RKO (cell line): ENCODE results near the gene ZFAND3.
"Not testable (repeated sequence)": the region's sequence is repeated elsewhere in the genome, so short reads cannot be mapped to it uniquely, and the experiment has no call there.

Experiments
- DNase-seq: peaks from one replicate; pipeline ENCODE4 v3.0.0-alpha.2; 2016; ENCODE audit warnings: low spot score

ZFAND3 gene

DNA sequence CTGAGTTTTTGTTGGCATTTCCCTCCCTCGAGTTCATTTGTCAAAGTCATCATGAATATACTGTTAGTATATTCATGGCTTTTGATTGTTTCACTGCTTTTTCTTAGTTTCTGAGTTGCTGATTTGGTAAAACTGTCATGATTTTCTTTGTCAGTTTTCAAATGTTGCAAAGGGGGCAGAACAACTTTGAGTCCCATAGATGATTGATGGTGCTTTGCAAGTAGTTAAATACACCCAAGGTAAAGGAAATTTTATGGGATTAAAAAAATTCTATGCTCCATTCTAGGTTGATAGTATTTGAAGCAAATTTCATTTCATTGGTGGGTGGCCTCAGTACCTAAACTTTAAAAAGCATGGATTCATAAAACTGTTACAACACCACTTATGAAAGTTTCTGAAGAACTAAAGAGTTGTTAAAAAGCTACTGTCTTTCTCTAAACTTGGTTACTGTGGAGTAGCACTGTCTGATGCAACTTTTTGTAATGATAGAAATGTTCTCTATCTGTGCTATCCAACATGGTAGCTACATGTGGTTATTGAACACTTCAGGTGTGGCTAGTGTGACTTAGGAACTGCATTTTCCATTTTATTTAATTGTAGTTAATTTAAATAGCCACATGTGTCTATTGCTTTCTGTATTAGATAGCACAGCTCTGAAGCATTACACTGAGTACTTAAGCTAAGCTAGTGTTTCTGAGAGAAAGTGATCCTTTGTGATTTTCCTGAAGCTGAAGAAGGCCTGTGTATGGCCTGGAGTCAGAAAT lies 153.6 kb downstream of the ZFAND3 start:
- DNase-seq, result no peak

DNA sequence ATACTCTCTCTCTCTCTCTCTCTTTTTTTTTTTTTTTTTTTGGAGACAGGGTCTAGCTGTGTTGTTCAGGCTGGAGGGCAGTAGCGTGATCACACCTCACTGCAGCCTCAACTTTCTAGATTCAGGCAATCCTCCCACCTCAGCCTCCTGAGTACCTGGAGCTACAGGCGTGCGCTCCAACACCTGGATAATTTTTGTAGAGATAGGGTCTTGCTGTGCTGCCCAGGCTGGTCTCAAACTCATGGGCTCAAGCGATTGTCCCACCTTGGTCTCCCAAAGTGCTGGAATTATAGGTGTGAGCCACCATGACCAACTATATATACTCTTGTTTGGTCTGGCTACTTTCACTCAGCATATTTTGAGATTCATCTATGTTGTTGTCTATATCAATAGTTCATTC lies 154.9 kb downstream of the ZFAND3 start:
- no peak for DNase-seq

DNA sequence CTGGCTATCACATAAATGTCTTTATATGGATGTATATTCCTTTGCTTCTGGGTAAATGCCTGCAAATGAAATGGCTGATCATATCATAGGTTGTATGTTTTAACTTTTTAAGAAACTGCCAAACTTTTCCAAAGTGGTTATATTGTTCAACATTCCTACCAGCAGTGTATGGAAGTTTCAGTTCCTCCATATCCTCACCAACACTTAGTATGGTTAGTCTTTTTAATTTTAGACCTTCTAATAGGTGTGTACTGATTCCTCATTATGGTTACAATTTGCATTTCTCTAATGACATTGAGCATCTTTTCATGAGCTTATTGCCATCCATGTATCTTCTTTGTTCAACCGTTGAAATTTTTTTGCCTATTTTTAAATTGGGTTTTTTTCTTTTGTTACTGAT lies 155.4 kb downstream of the ZFAND3 start:
- DNase-seq, result no peak

DNA sequence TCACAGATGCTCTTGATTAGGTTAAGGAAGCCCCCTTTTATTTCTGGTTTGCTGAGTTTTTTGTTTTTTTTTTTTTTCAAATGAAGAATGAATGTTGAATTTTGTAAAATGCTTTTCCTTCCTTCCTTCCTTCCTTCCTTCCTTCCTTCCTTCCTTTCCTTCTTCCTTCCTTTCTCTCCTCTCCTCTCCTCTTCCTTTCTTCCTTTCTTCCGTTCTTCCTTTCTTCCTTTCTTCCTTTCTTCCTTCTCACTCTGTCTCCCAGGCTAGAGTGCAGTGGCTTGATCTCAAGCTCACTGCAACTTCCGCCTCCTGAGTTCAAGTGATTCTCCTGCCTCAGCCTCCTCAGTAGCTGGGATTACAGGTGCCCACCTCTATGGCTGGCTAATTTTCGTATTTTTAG lies 158.2 kb downstream of the ZFAND3 start:
- DNase-seq, result no peak

DNA sequence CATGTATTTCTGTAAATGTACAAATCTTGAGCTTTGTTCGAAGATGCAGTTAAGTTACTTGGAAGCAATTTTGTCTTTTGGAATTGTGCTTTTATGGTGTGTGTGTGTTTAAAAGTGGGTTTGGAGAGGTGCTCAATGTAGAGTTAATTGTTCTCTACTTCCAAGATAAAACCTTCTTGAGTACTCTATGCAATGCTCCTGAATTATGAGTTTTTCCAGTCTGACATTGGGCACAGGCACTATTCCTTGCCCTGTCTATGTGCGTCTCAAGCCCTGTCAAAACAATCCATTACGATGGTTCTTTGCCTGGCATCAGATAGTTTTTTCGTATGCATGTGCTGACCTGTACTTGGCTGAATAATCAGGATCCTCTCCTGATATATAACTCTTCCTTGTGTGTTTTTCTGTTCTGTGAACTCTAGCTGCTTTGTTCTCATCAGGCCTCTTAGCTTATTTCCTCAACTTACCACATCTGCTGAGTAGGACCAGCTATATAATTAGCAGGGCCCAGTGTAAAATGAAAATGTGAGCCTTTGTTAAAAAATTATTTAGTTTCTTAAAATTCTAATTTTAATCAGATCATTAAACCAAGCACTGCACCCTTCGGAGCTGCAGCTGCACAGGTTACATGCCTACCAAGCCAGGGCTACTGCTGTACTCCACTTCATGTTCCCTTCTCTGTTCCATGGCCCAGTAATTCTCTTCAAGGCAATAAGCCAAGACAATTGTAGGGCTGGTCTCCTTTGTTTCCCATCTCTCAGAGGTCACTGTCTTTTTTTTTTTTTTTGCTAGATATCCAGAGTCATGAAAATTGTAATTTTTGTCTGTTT lies 160.1 kb downstream of the ZFAND3 start:
- DNase-seq, result no peak

DNA sequence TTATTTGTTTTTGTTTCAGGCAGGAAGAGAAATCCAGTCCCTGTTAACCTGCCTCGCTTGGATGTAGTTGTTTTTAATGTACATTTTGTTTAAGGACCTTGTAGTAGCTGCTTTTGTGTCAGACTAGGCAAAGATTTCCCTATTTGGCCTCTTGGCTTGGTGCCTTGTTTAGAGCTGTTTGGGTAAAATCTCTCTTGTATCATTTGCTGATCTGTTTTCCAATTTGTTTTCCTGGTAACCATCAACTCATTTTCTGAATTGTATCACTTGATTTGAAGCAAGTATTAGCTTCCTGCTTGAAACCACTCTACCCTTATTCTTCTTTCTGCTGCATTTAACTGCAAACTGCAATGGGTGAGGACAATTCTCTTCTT lies 160.7 kb downstream of the ZFAND3 start:
- DNase-seq, result no peak

DNA sequence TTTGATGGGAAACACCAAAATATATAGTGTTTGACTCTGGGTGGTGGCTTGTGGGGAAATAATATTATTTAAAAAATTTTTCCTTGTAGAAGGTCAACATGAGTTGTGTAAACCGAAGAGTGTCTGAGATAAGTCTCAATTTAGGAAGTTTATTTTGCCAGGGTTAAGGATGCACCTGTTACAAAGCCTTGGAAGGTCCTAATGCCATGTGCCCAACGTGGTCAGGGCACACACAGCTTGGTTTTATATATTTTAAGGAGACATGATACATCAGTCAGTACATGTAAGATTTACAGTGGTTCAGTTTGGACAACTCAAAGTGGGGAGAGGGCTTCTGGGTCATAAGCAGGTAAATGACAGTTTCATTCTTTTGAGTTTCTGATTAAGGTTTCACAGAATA lies 162.1 kb downstream of the ZFAND3 start:
- DNase-seq, result no peak

DNA sequence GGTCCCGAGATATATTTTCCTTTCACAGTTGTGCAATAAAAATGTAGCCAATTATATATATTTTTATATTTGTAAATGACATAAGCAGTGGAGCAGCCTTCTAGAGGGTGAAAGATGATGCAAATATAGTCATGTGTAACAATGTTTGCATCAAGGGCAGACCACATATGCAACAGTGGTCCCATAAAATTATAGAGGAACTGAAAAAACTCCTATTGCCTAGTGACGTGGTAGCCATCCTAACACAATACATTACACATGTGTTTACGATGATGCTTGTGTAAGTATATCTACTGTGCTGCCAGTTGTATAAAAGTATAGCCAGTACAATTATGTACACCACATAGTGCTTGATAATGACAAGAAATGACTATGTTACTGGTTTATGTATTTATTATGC lies 162.8 kb downstream of the ZFAND3 start:
- DNase-seq, result no peak

DNA sequence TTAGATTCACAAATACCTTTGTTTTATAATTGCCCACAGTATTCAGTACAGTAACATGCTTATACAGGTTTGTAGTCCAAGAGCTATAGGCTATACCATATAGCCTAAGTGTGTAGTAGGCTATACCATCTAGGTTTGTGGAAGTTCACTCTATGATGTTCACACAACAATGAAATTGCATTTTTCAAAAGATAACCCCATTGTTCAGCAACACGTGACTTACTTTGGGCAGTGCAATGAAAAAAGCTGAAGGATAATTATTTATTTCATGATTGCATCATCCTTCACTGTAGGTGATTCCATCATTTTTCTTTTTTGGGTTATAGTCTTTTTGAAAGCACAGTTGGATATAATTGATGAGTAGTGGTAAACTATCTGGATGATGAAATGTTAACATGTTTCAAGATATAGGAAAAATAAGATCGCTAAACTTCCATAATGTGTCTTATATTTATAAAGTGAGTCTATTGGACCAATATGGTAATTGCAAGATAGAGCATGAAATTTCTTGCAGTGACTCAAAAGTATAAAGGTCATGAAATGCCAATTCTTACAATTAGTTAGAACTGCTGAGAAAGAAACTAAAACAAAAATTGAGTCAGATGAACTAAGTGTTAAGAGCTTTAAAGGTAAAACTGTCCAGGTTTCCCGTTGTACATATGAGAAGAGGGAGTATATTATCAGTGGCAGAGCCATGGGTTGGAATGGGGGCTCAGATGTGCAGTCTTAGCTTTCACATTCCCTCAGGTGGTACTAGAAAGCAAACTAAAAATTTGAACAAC lies 164.4 kb downstream of the ZFAND3 start:
- no peak for DNase-seq

DNA sequence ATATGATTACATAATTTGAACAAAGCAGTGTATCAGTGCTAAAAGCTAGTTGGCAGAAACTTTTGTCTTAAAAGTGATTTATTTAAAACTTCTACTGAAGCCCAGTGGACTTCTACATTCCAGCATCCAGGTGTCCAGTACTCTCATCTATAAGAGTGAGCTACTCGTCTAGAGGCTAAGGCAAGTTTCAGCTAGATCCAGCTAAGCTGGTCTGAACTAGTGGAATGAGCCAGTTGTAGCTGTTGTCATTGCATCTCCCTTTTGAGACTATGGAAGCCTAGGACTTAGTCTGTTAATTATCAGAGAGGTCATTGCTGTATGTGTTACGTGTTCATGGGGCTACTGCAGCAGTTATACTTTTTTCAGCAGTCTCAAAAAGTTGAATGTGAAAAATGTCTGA lies 165.1 kb downstream of the ZFAND3 start:
- DNase-seq, result no peak

DNA sequence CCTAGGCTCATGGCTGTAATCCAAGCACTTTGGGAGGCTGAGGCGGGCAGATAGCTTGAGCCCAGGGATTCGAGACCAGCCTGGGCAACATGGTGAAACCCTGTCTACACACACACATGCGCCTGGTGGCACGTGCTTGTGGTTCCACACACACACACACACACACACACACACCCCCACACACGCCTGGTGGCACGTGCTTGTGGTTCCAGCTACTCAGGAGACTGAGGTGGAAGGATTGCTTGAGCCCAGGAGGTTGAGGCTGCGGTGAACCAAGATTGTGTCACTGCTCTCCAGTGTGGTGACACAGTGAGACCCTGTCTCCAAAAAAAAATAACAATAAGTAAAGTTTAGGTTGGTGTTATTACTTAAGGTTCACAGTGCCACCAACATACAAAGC lies 165.8 kb downstream of the ZFAND3 start:
- DNase-seq, result no peak

DNA sequence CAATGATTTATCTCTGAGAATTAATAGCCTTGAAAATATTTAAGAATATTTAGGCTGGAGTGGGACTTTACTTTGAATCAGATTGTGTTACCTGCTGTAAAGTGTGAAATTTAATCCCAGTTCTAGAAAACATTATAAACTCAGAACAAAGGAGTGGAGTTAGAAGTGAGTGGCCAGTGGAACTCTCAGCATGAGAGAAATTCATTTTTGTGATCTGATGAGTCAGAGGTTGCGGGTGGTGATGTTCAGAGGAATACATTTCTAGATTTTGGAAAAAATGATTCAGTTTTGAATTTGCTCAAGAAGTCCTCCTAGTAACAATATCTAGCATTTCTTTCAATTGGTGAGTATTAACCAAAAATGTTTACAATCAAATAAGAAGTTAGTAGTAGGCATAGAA lies 167.5 kb downstream of the ZFAND3 start:
- peak; percentile 34 for DNase-seq

DNA sequence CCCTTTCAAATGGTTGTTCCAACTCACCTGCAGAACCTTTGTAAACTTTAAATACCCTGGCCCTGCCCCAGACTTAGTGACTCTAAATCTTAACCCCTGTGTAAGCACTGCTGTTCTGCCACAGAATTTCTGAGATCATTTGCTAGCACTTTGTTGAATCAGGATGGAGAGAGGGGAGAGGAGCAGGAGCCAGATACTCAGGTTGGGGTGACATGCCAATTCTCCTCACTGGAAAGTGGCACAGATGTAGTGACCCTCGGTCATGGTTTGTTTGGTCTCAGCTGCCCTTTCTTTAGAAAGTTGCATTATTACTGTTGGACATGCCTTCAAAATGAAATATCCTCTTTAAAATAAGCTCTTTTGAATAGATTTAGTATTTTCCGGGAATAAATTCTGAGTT lies 168.0 kb downstream of the ZFAND3 start:
- DNase-seq, result no peak

DNA sequence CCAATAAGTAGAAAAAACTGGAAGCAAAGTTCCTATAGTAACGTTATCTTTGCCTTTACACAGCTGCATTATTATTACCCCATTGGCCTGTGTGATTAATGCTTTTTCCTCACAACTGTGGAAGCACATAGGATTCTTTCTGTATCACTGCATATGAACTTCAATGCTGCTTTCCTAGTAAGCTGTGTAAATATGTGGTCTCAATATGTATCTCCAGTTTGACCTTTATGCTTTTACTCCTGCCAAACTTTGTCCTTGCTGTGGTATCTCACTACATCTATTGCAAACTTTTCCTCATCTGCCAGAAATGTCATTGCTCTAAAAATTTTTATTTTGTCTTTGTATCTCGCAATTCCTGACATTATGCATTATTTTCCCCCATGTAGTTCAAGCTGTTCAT lies 168.6 kb downstream of the ZFAND3 start:
- DNase-seq, result no peak

DNA sequence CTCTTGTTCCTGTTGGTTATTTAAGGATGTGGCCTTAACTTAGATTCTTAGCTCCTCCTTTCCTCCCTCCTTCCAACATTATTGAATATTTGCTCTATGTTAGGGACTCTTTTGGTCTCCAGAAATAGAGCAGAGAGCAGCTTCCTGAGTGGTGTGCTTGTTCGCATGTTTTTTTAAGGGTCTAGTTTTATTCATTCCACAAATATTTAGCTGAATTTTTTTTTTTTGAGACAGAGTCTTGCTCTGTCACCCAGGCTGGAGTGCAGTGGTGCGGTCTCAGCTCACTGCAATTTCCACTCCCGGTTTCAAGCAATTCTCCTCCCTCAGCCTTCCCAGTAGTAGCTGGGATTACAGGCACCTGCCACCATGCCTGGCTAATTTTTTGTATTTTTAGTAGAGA lies 169.2 kb downstream of the ZFAND3 start:
- no peak for DNase-seq

DNA sequence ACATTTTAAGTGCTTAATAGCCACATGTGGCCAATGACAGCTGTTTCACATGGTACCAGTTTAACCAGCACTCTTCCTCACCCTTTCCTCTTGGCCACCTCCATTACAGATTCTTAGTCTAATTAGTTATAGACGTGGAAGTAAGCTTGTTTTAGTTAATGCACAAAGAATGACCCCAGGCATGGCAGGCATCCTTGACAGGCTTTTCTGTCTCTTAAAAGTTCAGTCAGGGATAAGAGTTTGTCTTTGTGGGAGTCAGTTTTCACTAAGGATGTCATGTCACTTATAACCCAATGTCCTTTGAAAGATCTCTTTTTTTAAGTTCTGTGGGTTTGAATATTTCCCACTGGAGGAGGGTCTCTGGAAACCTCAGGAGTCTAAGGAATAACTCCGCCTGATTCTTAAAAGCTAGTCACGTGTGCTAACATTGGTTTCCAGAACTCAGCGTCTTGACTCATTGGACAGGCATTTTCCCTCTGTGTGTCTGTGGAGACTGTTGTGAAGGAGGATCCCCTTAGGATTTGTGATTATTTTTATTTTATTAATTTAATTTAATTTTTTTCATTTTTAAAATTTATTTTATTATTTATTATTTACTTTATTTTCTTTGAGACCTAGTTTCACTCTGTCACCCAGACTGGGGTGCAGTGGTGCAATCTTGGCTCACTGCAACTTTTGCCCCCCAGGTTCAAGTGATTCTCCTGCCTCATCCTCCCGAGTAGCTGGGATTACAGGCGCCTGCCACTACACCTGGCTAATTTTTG lies 171.4 kb downstream of the ZFAND3 start:
- peak; percentile 12 for DNase-seq

DNA sequence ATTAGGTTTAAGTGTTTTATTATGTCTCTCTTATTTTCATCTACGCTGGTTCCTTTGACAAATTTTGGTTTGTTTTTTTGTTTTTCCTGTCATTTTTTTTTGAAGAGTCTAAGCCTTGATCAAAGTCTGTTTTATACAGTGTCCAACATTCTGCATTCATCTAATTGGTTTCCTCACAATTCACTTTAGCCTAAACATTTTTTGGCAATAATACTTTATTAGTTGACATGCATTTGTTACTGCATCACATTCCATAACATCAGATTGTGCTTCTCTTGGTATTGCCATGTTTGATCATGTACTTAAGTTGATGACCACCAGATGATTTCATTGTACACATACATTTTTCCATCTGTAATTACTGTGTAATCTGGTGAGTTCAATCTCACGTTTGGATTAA lies 173.2 kb downstream of the ZFAND3 start:
- no peak for DNase-seq

DNA sequence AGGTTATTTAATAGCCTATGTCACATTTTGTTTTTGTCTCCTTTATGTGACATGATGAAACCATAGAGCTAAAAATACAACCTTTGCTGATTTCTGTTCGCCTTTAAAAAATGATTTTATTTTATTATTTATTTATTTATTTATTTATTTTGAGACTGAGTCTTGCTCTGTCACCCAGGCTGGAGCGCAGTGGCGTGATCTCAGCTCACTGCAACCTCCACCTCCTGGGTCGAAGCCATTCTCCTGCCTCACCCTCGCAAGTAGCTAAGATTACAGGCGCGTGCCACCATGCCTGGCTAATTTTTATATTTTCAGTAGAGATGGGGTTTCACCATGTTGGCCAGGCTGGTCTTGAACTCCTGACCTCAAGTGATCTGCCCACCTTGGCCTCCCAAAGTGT lies 173.7 kb downstream of the ZFAND3 start:
- not testable (repeated sequence) for DNase-seq

DNA sequence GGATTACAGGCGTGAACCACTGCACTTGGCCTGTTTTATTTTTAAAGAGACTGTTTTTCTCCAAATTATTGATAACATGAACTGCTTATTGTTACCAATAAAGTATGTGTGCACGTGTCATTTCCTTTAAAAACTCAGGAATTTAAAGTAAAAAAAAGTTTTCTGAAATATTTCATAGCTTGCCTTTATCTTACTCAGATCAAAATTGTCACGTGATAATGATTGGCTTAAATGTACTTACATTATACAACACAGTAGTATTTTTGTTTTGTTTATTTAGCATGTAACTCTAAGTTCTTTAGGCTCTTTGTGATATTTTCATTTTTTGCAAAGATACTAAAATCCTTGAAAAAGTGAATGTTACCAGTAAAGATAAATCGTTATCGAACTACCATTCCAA lies 174.1 kb downstream of the ZFAND3 start:
- DNase-seq, result no peak

DNA sequence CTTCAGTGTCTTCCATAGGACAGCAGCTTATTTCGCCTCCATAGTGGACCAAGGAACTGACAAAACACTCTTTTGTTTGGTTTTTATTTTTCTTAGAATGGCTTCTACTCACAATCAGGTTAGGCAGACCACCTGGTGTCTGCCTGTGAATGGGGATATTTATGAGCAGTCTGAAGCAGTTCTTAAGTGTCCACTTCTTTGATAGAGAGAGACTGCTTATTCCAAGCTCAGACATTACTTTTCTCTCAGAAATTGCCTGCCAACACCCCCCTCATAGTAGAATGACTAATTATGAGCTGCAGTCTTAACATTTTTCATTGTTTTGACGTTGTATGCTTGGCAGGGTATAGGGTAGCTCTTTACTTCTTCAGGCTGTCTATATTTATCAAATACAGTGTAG lies 174.7 kb downstream of the ZFAND3 start:
- peak; percentile 30 for DNase-seq

DNA sequence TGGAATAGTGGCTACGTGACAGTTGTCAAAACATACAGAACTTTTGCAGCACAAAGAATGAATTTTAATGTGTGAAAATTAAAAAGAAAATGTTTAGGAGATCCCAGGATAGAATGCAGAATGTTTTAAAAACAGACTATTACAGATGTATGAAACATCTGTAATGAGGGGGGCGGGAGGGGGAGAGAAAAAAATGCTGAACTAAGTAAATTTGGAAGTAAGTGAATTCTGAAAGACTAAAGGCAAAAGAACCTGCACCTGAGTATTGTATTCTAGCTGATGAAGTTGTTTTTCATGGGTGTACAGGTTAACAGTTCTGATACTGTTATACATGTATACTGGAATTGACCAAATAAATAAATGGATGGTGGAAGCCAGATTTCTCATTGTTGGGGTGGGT lies 178.8 kb downstream of the ZFAND3 start:
- DNase-seq, result no peak

DNA sequence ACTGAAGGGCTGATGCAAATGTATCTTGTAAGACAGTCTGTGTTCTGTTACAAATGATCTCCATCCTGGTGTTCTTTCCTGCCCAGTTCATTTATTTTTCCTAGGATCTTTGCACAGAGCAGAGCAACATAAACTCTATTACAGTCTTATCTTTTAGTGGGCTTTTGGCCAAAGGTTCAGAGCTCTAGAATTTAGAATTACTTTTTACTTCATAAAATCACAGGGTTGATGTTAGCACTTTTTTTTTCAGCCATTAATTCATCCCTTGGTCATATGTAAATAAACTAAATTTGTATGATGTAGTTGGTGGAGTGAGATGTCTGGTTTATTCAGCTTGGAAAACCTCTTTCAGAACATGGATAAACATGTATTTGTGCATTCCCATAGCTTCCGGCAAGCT lies 181.9 kb downstream of the ZFAND3 start:
- DNase-seq, result no peak
